HTR-8/SVneo (cell line): ENCODE results near the gene TRAF3IP1.
"Not testable (repeated sequence)": the region's sequence is repeated elsewhere in the genome, so short reads cannot be mapped to it uniquely, and the experiment has no call there.

Experiments used
- DNase-seq: peaks from one replicate; pipeline ENCODE4 v3.0.0; 2011; ENCODE audit warnings: low spot score, mixed read lengths; ENCODE audit not compliant: insufficient read length
- FAIRE-seq: peaks from 2 replicates; lab custom pipeline; 2011; peaks lifted over from hg19 to GRCh38; lab: Jason Lieb, UNC

TRAF3IP1 gene, protein sequence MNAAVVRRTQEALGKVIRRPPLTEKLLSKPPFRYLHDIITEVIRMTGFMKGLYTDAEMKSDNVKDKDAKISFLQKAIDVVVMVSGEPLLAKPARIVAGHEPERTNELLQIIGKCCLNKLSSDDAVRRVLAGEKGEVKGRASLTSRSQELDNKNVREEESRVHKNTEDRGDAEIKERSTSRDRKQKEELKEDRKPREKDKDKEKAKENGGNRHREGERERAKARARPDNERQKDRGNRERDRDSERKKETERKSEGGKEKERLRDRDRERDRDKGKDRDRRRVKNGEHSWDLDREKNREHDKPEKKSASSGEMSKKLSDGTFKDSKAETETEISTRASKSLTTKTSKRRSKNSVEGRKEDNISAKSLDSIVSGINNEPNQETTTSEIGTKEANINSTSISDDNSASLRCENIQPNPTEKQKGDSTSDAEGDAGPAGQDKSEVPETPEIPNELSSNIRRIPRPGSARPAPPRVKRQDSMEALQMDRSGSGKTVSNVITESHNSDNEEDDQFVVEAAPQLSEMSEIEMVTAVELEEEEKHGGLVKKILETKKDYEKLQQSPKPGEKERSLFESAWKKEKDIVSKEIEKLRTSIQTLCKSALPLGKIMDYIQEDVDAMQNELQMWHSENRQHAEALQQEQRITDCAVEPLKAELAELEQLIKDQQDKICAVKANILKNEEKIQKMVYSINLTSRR

DNA sequence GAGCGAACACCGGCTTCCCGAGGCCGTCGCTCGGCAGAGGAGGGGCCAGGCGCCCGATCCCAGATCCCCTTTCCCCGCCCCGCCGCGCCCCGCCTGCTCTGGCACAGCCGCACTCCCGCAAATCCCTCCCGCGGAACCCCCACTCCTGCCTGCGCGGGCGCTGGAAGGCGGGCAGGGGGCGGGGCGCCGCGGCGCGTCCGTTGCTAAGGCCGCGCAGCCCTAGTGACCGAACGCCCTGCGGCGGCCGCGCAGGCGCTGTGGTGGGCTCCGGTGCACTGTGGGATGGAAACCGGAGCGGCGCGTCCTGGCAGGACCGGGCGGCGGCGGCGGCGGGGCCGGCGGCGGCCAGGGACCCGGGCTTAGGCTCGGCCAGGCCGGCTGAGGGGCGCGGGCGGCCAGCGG lies at the start of gene TRAF3IP1:
Gene TRAF3IP1, plus strand, starts transcription at position 273 of the 402 bp plus-strand sequence. CDS start 145 bp downstream, outside the sequence.
- peak; percentile 94 for FAIRE-seq
- DNase-seq = peak; percentile 95

DNA sequence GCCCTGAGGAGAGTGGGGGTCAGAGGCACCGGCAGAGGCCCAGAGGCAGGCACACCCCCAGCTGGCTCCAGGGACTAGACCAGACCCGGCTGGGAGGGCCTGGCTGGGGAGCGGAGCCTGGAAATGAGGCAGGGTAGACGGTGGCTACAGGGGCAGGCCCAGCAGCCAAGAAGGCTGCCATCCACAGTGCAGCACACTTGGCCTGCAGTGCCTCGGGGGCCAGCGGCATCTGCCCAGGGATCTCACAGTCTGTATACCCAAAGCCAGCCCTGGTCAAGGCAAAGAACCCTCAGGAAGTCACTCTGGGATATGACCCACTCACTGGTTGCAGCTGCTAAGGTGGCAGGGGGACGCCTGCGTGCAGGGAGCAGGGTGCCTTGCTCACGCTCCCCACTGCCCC lies 49.7 kb upstream of the TRAF3IP1 start:
- DNase-seq (no peak), FAIRE-seq (no peak)

DNA sequence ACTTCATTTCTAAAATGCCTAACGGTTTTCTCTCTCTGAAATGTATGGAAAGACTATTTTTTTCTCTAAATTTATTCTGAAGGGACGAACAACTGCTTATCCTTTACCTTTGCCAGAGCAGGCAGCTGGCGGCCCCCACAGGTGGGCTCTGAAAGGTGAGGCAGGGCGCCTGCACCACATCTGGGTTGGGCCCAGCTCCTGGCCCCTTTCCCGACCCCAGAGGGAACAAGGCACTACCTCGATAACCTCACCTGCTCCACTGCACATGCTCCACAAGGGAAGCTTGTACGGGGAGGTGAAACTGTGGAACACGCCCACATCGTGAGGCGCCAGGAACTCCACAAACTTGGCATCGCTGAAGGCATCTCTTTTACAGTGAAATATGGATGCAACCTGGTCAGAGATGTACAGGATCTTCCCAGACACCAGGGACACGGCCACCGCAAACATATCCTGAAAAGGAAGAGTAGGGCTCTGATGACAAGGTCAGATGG lies 49.2 kb upstream of the TRAF3IP1 start:
- no peak for FAIRE-seq
- DNase-seq = no peak

DNA sequence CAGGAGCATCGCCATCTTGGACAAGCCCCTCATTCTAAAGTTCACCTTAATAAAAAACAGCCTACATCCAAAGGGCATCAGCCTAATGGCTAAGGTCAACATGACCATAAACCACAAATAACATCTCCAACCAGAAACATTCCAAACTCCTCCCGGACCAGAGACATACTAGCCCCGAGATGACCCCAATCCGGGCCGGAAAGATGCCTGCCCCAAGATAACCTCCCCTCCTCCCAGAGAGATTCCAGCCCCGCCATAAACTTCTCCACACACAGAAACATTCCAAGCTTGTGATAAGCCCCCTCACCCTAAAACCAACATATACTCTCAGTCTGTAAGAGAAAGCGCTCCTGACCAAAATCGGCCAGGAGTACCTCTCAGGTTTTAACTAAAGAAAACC lies 48.6 kb upstream of the TRAF3IP1 start:
- not testable (repeated sequence) for FAIRE-seq, DNase-seq

DNA sequence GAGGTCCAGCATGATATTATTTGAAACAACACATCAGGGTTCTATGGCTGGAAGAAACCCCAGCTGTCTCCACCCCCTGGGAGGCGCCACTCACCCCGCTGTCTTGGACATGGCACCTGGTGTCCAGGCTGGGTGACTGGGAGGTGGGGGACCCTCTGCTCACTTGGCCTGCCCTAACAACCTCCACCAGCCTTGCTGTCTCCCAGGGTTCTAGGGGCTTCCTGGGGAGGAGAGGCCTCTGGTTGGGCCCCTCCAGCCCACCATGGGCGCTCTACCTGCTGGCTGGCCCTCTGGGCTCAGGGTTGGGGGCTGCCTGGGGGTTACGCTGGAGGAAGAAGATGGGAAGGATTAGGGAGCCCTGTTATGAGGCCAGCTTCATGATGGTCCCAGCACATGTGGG lies 48.2 kb upstream of the TRAF3IP1 start:
- DNase-seq = no peak
- FAIRE-seq = no peak

DNA sequence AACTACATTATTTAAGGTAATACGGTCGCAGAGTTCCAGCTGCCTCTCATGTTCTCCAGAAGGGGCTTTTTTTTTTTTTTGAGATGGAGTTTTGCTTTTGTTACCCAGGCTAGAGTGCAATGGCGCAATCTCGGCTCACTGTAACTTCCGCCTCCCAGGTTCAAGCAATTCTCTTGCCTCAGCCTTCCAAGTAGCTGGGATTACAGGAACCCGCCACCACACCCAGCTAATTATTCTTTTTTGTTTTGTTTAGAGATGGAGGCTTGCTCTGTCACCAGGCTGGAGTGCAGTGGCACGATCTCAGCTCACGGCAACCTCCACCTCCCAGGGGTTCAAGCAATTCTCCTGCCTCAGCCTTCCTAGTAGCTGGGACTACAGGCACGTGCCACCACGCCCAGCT lies 46.9 kb upstream of the TRAF3IP1 start:
- not testable (repeated sequence) for FAIRE-seq

DNA sequence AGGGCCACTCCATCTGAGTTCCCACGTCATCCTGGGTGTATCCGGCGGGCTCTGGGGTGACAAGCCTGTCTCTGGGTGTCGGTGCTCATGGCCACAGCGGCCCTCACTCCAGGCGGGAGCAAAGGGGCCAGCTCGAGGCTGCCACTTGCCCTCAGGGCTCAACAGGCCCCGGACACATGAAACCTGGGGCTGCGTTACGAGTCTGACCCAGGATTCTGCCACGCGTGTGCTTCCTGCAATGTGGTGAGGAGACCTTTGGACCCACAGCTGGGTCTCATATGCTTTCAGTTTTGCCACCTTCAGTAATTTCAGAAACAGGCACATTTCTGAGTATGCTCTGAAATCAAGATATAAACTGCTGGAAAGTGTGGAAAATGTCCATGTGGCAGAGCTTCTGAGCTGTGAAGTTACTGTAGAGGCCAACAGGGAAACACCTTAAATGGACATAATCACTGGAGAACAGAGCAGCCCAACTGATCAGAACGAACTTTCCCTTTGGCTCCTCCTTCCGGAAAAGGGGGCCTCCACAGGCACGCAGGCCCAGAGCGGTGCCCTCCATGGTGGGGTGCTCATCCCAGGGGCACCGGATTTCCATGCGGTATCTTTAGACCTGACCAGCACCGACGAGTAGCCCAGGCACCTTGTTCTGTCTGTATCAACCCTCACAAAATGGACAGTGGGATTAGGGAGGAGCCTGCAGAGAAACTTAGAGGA lies 46.0 kb upstream of the TRAF3IP1 start:
- no peak for FAIRE-seq
- DNase-seq = no peak

More for the DNA sequence above, 46.9 kb upstream of the TRAF3IP1 start:
- DNase-seq = not testable (repeated sequence)

DNA sequence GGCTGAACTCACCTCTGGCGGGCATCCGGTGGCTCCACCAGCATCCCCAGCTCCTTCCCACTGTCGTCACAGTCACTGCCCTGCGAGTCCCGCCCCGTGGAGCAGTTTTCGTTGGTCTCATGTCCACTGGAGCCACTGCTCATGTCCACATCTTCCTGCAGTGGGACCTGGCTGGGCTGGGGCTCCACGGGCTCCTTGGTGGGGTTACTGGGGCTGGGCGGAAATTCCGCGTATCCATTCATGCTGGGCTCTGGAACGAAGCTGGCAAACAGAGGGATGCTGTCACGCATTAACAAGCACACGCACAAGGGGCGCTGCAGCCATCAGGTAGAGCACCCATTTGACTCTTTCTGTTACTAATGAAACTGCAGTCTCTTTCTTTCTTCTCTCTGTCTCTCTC lies 42.6 kb upstream of the TRAF3IP1 start:
- no peak for FAIRE-seq
- no peak for DNase-seq

DNA sequence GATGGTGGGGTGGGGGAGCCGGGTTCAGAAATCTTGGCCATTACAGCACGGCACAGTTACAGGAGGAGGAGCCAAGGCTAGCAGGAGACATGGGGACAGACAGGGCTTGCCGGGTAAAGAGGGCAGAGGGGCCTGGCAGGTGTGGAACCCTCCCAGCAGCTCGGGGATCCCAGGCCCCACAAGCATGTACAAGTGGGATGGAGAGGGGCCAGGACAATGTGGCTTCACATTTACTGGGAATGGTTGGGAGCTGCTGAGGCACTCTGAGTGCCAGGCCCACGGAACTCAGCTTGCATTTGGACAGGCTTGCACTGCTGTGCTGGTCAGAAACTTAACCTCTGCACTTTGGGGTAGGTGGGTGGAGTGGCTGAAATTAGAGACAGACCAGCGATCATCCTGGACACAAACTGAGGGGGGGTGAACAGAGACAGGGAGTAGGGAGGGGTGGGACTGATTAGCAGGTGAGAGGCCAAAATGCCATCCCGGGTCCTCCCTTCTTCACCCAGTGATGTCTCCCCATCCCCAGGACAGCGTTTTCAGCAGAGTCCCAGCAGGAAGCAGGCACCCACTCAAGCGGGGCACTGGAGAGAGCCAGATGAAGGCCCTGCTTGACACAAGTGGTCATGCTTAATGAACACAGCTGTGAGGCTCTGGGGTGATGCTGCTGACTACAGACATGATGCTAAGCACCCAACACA lies 41.5 kb upstream of the TRAF3IP1 start:
- DNase-seq = no peak
- FAIRE-seq = no peak

DNA sequence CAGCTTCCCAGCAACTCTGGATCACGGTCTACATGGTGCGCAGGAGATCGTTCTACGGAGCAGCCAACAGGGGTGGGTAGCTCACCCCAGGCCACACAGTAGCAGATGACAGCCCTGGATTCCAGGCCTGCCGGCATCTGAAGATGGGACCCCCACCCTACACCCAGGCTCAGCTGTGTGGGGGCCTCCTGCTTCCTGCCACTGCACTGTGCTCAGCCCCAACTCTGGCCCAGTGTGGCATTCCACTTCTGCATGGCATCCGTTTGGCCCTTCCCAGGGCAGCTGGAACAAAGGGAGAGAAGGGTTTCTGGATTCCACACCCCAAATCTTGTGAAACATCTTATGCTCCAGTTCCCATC lies 41.0 kb upstream of the TRAF3IP1 start:
- DNase-seq = no peak
- no peak for FAIRE-seq

DNA sequence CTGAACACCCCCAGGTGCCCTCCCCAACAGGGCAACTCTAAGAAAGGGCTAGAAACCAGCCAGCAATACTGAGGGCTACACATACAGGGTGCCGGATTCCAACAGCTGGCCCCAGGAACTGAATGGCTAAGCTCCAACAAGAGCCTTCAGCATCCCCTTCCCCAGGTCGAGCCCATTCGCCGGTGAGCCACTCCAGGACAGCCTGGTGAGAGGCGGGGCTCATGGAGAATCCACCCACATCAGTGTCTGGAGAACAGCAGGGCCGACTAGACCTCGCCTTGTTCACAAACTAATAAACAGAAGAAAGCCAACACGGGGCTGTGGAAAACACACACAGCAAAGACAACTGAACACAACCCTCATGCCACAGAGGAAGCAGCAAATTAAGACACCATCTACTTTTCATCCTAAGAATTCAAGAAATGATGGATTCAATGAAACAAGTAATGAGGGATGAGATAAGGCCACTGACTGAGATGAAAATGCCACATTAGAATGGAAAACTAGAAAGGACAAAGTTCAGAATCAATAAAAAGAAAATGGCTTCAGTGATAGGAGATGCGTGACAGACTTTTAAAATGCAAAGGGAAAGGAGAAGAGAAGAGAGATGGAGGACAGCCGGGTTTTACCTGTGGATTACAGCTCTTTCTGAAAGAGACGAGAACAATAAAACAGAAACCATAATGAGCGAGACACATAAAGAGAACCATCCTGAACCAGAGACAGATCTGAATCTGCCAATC lies 40.1 kb upstream of the TRAF3IP1 start:
- FAIRE-seq = no peak
- no peak for DNase-seq

DNA sequence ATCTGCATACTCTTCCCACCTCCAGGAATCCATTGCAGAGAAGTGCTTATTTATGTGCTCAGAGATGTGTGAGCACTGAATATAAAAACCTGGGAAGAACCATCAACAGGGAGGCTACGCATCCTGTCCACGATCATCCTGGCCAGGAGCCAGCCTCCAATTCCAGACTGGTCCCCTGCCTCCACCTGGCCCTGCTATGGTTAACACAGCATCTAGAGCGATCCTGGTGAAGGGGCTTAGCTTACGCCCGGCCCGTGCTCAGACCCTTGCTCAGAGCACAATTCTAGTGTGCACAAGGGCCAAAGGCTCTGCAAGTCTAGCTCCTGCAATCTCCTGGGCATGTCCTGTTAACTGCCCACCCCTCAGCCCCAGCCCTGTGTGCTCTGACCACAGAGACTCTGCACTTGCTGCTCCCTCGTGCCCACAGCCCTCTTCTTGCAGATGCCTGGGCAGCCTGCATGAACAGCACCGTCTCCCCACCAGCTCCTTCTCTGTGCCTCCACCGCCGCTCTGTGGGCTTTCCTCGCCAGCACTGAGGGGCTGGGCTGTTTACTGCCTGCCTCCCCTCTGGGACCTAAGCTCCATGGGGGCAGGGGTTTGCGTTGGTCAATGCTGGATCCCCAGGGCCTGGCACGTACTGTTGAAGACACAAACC lies 38.4 kb upstream of the TRAF3IP1 start:
- FAIRE-seq (peak; percentile 49), DNase-seq (no peak)

DNA sequence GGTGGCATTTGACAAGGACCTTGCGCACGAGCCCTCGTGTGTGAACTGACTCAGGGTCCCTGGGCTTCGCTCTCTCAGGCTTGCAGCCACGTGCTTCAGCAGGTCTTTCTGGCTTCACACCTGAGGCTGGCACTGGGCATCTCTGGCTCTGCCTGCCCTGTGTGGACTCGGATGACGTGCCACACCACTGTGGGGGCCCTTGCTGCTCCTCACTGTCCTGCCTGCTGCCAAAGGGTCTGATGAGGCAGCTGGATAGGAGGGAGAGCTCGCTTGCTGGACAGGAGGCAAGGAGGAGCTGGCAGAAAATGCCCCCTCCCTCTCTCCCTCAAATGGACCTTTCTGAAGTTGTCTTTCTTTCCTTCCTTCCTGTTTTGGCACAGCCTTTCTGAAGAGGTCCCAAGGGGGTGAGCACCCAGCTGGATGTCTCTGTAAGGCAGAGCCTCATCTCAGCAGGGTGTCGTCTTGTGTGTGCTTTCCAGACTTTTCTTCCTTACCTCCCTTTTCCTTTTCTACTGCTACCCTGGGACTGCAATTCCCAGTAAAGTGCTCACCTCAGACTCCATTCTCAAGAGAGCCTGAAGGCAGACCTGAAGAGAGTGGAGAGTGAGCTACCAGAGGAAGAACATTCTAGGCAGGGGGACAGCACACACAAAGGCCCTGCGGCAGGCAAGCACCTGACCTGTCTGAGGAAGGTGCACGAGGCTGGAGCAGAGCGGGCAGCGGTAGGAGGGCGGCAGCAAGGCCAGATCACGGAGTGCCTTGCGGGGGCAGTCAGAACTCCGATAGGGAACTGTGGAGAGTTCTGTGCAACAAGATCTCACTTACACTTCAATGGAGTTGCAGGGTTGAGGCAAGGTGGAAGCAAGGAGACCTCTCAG lies 37.2 kb upstream of the TRAF3IP1 start:
- no peak for DNase-seq
- FAIRE-seq = no peak

DNA sequence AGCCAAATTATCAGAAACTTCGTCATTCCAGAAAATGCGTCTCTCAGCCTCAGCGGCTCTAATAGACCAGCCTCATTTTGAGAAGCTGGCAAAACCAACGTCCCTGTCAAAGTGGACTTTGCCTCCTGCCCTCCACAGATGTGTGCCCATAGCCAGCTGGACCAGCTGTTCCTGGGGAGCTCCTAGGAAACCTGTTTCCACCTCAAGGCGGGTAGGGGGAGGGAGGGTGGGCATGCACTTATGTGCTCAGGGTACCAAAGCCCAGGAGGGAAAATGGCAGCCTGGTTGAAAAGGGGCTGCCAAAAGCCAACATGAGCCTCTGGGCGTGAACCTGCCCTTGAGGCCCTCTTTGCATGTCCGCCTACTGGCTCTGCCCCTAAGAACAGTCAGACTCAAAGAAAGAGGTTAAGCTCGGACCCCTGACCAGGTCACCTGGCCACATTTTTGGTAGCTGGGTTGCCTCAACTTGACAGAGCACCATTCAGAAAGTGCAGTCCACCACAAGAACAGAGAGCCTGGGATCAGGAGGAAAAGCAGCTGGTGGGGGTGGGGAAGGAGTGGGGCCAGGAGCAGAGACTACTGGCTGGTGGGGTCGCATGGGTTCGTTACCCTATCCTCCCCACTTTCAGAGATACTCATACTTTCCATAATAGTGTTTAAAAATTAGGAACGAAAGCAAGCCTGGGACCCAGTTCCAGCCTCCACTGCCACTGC lies 35.4 kb upstream of the TRAF3IP1 start:
- no peak for FAIRE-seq
- no peak for DNase-seq

DNA sequence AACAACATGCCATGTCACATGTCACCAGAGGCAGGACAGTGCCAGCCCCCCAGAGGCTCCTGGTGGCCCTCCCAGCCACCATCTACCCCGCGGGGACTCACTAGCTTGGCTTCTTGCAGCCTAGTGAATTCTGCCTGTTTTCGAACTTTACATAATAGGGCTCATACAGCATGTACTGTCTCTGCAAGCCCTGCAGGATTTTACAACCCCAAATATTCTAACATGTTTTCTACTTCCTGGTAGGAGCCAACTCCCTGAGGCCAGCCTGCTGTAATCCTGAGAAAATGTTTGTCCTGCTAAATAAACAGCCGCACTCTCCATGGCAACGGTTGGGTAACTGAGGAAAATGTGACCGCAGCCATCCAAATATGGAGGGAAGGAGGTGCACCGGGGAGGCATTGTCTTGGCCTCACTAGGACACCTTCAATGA lies 34.6 kb upstream of the TRAF3IP1 start:
- DNase-seq = no peak
- no peak for FAIRE-seq

DNA sequence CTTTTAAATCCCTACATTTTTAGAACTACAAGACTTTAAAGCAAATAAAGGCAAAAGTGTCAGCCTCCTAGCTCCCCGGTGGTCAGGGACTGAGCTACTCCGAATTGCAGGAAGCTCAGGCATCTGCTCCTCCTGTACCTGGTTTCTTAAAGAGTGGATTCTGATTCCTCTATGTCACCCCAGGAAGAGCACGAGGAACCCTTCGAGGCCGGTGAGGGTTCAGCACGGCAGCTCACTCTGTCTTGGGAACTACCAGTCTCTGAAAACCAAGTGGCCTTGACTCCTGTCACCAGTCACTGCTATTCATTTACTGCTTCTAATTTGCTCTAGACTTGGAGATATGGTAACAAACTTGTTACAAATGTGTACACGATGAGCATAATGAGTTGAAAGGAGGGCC lies 34.2 kb upstream of the TRAF3IP1 start:
- FAIRE-seq (no peak), DNase-seq (no peak)

DNA sequence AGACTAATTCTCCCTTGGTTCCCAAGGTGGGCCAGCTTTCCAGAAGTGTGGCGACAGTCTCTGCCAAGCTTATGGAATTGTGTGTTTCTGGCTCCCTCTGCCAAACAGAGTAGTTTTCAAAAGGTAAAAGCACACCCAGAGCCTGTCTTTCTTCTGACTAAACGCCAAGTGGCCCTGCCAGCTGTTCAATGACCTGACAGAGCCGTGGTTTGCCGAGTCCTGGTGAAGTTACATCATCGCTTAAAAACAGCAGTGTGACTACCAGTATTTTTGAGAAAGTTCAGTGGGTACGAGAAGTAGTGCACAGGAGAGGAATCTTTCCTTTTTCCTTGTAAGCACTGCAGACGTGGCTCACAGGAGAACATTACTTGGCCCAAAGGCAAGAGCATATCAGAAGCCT lies 33.8 kb upstream of the TRAF3IP1 start:
- FAIRE-seq = no peak
- DNase-seq = no peak
